ENCODE data around the gene DAB1.

The DAB1 gene

DNA sequence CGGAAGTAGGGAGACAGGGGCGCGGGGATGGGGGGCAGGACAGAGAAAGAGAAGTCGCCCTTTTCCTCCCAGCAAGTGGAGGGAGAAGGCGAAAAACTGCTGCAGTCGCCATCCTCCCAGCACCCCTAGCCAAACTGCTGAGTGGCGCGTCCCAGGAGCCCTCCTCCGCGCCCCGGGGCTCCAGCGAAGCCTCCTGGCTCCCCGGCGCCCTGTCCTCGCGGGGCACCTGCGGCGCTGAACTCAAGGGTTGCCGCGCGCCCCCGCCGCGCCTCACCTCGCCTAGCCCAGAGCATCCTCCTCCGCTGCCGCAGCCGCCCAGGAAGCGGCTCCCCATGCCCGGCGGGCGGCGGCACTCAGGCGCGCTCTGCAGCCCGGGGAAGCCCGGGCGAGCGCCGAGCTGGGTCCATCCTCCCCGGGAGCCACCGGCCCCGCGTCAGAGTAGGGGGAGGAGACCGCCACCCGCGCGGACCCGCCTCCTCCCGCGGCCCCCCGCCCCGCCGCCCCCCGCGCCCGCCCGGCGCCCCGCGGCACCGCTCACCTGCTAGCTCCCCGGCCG is at the start of gene DAB1:
TSS of gene DAB1 (minus strand) at position 405 of the 556 bp plus-strand sequence. CDS start 133,030 bp downstream, outside the sequence.
- no peak for DNase-seq

DNA sequence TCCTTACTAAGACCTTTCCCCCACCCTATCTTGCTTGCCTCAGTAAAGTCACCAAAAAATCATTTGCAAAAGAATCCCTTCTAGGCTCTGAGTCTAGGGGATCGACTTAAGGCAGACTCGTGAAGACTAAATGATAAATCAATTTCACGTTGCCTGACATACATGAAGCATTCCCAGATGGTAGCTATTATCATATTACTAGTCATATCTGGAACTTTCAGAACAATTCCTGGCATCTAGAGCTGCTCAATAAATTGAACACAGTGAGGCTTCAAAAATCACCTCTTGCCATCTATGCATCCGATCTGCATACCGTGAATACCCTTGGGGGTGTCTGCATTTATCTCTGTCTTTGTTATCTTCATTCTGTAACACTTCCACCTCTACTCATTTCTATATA is 49.6 kb upstream of the DAB1 start:
- DNase-seq, result no peak

DNA sequence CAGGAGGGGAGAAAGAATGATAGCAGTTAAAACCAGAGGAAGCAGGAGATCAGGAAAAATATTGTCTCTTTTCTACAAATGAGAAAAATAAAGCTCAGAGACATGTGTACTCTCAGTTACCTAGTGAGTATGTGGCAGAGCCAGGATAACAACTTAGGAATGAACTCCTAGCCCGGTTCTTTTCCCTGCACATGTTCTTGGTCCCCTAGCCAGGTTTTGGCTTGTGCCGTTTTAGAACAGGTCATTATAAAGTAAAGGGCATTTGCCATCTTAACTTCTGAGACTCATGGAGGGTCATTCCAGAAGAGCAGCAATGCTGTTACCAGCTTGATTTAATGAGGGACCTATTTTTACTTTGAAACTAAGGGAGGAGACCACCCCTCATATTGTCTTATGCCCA is 48.1 kb upstream of the DAB1 start:
- DNase-seq, result no peak

DNA sequence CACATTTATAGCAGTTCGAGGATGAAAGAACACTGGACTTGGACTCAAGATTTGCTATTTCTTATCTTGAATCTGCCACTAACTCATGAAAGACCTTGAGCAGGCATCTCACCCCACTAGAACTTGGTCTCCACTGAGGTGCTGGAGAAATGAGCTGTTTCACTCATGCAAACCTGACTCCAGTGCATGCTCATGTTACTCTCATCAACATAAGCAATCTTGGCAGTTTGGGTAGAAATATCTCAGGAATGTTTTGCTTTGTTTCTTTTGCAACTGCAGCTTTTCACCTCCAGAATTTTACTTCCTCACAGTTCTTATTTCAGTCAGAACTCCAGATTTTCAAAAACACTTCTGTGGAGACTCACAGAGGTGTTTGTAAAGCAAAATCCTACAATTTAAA is 46.2 kb upstream of the DAB1 start:
- DNase-seq, result no peak

DNA sequence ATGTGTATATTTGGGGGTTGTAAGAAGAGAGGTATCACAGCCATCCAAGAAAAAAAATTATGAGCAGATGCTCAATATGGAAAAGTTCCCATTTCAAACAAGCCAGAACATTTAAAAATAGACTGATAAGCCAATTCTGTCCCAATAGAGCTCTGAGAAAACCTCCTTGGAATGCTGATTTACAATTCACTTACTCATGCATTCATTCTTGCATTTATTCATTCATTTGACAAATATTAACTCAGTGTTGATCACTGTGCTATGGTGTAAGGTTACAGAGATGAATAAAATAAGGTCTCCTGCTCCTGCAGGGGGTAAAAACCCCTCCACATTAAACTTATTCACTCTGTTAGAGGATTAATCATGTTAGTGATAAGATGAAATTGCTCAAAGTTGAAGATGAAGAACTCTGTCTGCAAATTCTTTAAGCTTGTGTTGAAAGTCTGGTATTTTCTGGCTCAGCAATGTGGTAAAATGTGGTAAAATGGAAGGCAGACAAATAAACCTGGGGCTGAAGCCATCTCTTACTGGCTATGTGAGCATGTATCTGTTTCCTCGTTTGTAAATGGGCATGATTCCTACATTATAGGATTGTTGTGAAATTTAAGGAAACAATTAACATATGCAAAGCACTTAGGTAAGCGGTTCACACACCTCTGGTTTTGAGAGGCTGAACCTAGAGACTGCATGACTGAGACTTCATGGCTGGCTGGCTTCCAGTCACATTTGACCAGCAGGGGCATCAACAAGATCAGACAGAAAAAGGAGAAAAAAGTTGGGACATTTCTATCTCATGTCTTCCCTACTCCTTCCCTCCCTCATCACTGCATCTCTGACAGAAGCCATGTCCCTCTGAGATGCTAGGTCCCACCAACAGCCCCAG is 45.0 kb upstream of the DAB1 start:
- DNase-seq, result no peak

DNA sequence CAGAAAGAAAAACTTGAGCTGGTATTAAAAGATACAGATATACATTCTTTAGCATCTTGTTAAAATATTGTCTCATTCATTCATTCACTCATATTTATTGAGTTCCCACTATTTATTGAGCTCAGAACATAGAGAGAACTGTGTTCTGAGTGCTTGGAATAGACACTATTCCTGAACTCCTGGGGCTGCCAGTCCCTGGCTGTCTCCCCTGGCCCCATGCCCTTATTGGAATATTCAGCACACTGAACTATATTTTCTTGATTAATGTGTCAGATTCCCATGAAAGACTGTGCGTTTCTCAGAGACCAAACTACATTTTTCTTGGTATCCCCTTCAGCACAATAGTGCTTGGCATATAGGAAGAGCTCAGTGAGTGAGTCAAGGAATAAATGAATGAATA is 44.0 kb upstream of the DAB1 start:
- DNase-seq, result no peak

DNA sequence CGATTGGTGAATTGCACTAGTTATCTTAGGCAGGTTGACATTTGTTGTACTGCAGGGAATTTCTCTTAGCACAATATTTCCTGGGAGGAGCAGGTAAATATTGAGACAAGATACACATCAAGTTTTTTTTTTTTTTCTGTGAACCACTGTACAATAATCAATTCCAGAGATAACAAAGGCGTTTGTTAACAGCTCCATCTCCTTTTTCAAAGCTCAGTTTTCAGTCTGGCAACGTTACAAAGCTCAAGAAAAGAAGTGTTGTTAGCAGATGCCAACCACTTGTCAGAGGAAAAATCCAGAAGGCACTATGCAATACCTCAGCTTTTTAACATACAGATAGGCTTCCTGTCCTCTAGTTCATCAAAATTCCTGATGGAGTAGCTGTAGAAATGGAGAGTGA is 40.9 kb upstream of the DAB1 start:
- DNase-seq, result no peak

DNA sequence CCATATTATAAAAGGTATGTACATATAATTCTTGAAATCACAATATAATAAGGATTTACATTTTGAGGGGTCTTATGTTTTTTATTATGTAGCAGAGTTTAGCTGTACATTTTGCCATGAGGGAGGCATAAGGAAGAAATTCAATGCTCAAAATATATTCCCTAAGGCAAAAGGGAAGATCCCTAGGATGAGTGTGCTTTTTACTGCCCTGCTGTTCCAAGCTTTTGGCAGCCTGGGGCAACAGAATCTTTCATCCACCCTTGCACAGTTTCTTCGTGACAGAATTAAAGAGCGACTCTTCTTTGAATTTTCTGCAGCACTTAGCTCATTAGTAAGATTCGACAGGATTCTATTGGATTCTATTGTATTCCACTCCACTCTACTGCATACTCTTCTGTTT is 39.5 kb upstream of the DAB1 start:
- DNase-seq, result no peak

DNA sequence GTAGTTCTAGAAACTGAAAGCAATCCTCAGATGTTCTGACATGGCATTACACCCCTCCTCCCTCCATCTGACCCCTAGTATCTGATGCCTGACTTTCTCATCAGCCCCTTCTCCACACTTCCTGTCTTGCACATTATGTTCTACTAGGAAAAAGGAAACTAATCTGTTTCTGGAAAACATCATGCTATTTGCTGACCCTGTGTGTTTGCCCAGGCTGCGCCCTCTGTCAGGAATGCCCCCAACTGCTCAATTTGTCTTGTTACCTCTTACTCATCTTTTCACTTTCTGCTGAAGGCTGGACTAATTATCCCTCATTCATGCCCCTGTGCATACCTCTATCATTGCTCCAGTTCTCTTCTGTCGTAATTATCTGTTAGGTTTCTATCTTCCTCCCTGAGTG is 37.5 kb upstream of the DAB1 start:
- no peak for DNase-seq

DNA sequence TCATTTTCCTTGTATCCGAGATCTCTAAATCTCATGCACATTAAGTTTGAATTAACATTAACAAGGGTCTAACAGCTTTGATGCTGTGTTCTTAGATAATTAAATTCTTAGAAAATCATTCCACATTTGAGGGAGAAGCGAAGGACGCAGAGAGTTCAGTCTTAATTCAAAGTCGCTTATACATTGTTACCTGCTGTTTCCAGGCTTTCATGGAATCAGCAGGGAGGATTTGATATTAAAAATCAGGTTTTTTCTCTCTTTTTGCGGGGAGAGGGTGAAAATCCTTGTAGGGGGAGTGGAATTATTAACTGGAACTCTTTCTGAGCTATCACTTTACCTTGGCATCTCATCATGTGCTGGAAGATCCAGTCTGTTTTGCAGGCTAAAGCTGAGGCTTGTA is 27.7 kb upstream of the DAB1 start:
- DNase-seq, result no peak

DNA sequence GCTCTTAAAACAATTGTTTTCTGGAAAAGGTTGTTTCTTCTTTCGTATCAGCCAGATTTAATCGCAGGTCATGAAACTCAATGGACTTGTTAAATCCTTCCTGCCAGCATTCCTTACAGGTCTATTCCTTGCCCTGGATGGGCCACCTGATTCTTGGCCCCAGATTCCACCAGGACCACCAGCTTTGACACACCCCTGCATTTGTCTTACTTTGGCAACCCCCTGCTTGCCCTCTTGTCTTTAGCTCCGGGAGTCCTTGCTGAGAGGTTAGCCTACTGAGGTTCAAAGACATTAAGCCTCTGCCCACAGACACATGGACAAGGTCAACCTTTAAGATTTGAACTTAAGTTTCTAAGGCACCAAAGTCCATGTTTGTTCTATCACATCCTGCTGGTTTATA is 27.1 kb upstream of the DAB1 start:
- no peak for DNase-seq

DNA sequence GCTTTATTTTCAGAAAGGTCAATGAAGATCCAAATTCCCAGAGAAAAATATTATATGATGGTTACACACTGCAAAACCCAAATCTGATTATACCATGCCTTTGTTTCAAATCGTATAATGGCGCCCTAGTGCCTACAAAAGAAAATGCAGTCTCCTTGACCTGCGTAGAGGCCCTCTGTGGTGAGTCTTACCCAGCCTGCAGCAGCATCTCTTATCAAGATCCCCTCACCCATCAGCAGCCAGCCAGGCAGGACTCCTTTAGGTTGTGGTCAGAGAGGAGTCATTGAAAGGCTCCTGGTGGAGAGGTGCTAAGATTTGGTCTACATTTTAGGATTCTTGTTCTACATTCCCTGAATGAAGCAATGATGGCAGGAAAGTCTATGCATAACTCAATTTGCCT is 23.7 kb upstream of the DAB1 start:
- no peak for DNase-seq

DNA sequence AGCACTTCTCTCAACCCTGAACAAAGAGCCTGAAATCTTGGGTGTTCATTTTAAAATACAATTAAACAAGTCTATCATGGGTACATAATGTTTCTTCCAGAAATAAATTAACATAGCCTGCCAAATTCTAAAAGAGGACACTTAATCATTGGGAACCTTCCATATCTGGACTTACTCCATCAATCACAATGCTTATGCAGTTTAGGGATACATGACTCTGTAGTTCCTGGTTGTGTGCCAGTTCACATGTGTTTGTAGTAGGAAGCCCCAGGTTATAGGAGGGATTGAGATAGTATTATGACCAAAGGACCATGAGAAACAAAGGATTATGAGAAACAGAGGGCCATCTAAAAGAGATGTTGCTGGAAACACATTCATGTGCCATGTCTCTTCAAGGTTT is 19.1 kb upstream of the DAB1 start:
- no peak for DNase-seq

DNA sequence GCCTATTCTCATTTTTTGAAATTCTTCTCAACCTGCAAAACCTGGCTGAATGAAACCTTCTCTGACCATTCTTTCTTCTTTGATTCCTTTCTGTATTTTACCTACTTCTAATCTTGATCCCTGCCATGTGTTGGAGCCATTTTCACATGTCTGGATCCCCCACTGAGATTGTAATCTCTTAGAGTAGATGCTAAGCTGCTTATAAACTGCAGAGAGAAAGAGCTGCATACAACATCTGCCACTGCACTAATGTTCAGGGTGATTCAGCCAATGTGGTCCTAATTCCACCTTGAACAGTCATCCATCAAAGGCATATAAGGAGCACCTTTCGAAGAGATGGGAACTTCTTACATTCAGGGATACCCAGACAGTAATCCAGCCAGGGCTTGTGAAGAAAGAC is 16.2 kb upstream of the DAB1 start:
- no peak for DNase-seq

DNA sequence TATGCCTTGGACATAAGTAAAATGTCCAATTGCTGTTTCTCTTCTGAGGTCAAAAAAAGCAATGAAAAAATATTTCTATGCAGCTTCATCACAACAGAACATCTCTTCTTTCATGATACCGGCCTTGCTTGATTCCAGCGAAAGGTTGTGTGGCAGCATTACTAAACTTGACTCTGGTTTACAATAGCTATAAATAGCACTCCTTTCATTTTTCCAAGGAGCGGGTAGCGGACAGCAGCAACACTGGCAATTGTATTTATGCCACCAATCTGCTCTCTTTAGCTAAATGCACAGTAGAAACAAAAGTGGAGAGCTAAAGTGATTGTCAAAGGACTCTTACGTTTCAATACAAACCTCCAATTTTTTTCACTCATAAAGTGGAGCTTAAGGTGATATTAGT is 7.5 kb upstream of the DAB1 start:
- no peak for DNase-seq

DNA sequence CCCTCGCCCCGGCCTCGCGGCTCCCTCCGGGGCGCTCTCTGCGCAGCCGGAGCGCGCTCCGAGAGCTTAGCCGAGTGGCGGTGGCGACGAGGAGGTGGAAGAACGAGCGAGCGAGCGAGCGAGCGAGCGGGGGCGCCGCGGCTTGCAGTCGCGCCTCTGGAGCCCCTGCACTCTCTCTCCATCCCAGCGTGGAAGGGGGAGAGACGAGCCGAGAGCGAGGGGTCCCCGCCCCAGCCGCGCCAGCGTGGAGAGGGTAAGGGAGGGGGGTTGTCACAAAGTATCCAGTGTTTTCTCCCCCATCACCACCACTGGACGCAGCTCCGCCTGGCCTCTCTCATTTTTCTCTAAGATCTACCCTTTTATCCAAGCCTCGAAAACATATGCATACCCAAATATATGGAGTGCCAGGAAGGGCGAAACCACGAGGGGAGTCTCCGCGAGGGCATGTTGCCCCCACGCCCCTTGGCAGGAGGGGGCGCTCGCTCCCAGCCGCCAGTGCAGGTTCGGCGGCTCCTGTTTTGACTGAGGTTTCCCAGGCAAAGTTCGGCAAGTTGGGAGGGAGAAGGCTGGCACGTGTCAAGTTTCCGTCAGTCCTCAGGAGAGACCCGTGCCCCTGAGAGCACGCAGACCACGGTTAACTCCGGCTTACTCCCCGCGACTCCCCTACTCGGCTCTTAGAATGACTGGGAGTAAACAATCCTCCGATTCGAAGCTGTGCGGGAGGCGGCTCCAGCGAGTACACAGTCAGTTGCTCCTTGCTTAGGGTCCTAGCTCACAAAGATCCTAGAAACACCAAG is 569 bp upstream of the DAB1 start:
- no peak for DNase-seq

DNA sequence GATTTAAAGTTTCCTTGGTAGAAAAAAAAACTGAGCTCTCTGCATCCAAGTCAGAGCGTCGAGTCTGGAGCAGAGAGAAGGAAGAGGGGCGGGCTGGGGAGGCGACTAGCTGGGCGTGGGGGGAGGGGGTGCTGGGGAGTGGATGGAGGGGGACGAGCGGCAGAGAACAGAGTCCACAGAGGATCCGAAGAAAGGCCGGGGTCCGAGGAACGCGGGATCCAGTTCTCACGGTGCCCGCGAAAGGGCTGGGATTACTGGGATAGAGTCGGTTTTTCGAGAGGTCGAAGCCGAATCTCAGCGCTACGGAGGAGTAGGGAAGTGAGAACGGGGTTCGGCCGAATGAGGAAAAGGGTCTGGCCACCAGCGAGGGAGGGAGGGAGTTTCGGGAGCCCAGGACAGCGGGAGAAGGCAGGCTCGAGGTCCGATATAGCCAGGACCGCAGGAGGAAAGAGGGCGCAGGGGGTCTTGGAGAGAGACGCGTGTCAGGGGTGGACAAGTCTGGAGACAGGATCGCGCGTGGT is 665 bp downstream of the DAB1 start:
- no peak for DNase-seq

DNA sequence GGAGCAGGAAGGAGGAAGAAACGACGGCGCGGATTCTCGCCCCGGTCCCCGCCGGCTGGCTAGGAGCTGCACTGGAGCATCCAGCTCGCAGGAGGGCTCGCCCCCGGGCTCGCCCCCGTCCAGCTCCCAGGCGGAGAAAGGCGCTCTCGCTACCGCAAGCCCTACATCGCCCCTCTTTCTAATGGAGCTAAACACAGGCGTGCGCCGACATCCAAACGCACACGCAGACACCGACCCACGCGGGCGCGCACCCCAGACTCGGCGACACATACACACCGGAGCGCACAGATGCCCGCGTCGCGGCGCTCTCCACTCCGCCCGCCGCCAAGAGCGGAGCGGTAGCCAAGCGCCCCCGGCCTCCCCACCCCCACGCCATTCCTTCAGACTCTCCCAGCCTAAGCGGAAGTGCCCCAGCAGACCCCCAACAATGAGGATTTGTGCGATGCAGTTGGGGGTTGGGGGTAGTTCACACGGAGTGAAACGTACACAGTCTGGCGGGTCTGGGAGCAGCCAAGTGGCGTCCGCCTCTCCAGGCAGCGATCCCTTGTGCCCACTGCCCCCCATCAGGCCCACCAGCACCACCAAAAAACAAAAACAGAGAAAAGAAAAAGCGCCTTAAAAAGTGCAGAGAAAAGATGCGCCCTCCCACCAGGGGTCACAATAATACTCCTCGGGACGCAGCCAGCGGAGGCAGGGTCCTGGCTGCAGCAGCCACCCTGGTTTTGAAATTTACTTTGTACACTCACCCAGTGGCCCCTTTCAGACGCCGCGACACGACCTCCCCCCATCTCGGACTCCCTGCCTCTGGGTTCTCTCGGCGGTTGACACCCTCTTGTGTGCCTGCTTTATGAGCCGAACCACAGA is 1.4 kb downstream of the DAB1 start:
- no peak for DNase-seq

DNA sequence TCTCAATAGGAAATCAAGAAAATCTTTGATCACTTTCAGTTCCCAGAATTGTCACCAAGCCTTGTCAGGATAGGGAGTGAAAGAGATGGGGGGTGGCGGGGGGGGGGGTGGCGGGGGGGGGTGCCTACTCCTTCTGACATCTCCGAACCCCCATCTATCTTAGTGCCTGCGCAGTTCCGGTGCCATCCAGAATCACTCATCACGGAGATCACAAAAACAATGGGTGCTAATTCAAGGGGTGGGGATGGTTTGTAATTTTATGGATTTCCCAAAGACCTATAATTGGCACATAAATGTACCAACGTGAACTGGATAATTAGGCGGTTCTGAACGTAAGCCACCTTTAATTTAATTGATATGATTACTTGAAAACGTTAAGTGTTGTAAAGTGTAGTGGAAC is 2.1 kb downstream of the DAB1 start:
- no peak for DNase-seq

DNA sequence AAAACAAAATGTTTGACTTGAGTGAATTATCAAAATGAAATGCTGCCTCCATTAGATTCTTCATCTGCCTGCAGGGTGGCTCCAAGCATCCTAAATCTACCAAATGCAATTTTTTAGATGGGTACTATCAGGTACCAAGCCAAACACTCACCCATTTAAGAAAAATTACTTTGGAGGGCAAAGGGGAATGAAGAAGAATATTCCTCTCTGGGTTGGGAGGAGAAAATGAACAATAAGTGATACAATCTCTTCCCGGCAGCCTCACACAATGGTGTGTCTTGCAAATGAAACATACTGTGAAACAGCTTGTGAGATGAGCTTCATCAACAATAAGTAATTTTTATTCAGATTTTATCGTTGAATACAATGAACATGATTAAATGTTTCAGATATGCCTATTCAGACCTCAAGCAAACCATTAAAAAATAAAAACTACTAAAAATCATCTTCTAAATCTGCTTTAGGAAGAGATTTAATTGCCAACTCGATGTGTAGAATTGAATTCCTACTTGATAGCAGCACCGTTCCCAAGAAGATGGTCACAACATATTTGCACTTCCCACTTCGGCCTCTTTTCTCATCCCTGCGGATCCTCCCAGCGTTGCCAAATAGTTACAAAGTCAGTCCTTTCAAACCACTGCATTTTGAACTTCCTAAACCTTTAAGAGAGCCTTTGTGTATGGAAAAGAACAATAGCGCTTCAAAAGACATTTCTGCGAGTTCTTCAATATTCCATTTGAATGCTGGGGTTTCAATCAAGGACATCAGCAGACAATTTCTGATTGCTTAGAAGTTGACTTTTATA is 2.7 kb downstream of the DAB1 start:
- no peak for DNase-seq

DNA sequence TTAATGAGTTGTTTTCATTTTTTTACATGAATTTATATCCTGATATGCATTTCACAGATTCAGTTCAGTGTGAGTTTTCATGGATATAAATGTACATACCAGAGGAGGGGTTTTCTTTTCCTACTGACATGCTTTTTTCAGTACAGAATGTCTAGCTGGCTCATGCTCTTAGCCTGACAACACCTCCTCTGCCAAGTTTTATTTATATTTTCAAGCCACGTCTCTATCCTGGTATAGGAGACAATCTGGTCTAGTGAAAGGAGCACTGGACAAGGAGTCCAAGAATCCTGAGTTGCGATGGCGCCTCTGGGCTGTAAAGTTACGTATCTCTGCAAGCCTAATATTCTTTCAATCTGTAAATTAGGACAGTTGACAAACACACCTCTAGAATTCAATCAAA is 4.9 kb downstream of the DAB1 start:
- no peak for DNase-seq

DNA sequence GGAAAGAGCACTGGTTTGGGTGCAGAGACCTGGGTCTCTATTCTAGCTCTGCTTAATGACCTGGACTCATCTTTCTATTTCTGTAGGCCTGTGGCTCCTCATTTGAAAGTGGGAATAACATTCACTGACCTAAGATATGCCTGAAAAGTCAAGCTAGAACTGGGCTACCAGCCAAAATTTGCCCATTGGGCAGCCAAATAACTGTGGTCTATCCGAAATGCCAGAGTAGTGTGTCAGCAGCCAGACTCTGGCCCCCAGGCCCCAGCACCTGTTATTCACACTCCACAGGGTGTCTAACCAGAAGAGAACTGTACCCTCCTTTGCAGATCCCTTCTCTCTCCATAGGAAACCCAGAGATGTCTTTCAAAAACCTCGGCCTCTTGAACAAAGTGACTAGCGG is 12.6 kb downstream of the DAB1 start:
- no peak for DNase-seq

Data from activated T-cell treated with anti-CD3 and anti-CD28 coated beads for 4 hours (primary cell).